ENCODE data around the gene DCAF8.

DNA sequence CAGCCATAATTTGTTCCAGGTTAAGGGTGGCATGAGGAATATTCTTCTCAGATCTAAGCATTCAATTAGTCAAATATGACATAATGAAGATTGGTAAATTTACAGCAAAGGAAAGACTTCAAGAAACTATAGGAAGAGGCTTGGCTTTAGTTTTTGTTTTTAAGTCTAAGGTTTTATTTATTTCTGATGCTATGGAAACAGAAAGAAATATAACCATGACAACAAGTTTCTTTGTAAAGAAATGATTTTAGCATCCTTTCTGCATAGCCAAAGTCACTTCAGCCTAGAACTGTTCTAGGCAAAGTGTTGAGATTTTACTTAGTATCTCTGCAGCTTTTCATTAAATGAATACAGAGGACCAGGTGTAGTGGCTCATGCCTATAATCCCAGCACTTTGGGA is 29.4 kb downstream of the DCAF8 start:
- no peak for TF ChIP-seq MAX (IDR thresholded peaks at IDR 0.05; ENCODE audit: low read depth, low read length)
- no peak for TF ChIP-seq CTCF (IDR thresholded peaks at IDR 0.05; ENCODE audit: low read depth, low read length)
- TF ChIP-seq POLR2A (IDR thresholded peaks at IDR 0.05; ENCODE audit: extremely low read depth, insufficient read length): no peak
- no peak for TF ChIP-seq MYC (IDR thresholded peaks at IDR 0.05; ENCODE audit: low read depth, low read length)

Measured in NB4 (cell line).